ENCODE results near the gene CRTC1. TPM values are rescaled to one million over a fixed set of nuclear protein-coding genes. Genes with fewer than 3 reads are reported as not detected.

The CRTC1 gene
- total RNA-seq, 1 experiment from 2014 or later = 3.0 TPM

Other genes with a start within 250 kb of the CRTC1 start
- gene ISYNA1, start 245.5 kb upstream of the CRTC1 start, total RNA-seq (2014; rRNA removed; shearing (Covaris generic)) = 1.3 and 2.1 TPM in 2 replicates
- gene ELL, start 161.6 kb upstream of the CRTC1 start, total RNA-seq (2014; rRNA removed; shearing (Covaris generic)) = 13.1 and 14.6 TPM in 2 replicates
- 124 and 135 TPM in 2 replicates for gene FKBP8, start 140.1 kb upstream of the CRTC1 start, total RNA-seq (2014; rRNA removed; shearing (Covaris generic))
- 163 and 195 TPM in 2 replicates for gene KXD1, start 125.8 kb upstream of the CRTC1 start, total RNA-seq (2014; rRNA removed; shearing (Covaris generic))
- gene UBA52, start 111.8 kb upstream of the CRTC1 start, total RNA-seq (2014; rRNA removed; shearing (Covaris generic)) = 1,475 and 1,684 TPM in 2 replicates
- 70.9 and 99.1 TPM in 2 replicates for gene REX1BD, start 94.9 kb upstream of the CRTC1 start, total RNA-seq (2014; rRNA removed; shearing (Covaris generic))
- 1.1 and 1.3 TPM in 2 replicates for gene CRLF1, start 76.9 kb upstream of the CRTC1 start, total RNA-seq (2014; rRNA removed; shearing (Covaris generic))
- gene TMEM59L, start 70.8 kb upstream of the CRTC1 start, total RNA-seq (2014; rRNA removed; shearing (Covaris generic)) = 0.61 and 1.1 TPM in 2 replicates
- gene KLHL26, start 46.7 kb upstream of the CRTC1 start, total RNA-seq (2014; rRNA removed; shearing (Covaris generic)) = 2.8 and 5.7 TPM in 2 replicates
- not detected in 2 replicates for gene COMP, start 107.6 kb downstream of the CRTC1 start, total RNA-seq (2014; rRNA removed; shearing (Covaris generic))
- 57.5 and 59.1 TPM in 2 replicates for gene UPF1, start 148.3 kb downstream of the CRTC1 start, total RNA-seq (2014; rRNA removed; shearing (Covaris generic))
- 1.0 and 3.4 TPM in 2 replicates for gene CERS1, start 212.5 kb downstream of the CRTC1 start, total RNA-seq (2014; rRNA removed; shearing (Covaris generic))
- 352 and 410 TPM in 2 replicates for gene COPE, start 235.7 kb downstream of the CRTC1 start, total RNA-seq (2014; rRNA removed; shearing (Covaris generic))
- 137 and 139 TPM in 2 replicates for gene DDX49, start 236.0 kb downstream of the CRTC1 start, total RNA-seq (2014; rRNA removed; shearing (Covaris generic))